HG03521 (cell line): Measurements from ENCODE around the gene PCDHB15.
"Not testable (repeated sequence)": the region's sequence is repeated elsewhere in the genome, so short reads cannot be mapped to it uniquely, and the experiment has no call there.

ENCODE experiments used
- ATAC-seq: cut with Tn5 transposase; IDR thresholded peaks from one replicate; pipeline ENCODE4 v1.9.1; 2021; ENCODE audit warnings: mild to moderate bottlenecking, moderate library complexity; ENCODE audit not compliant: unreplicated experiment

The PCDHB15 gene

GRCh38 chr5:141246971-141247370 lies 1.8 kb downstream of the PCDHB15 start:
- ATAC-seq: not testable (repeated sequence)

DNA sequence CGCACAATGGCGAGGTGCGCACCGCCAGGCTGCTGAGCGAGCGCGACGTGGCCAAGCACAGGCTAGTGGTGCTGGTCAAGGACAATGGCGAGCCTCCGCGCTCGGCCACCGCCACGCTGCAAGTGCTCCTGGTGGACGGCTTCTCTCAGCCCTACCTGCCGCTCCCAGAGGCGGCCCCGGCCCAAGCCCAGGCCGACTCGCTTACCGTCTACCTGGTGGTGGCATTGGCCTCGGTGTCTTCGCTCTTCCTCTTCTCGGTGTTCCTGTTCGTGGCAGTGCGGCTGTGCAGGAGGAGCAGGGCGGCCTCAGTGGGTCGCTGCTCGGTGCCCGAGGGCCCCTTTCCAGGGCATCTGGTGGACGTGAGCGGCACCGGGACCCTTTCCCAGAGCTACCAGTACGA lies 2.2 kb downstream of the PCDHB15 start:
- ATAC-seq: not testable (repeated sequence)

- ATAC-seq: no peak
Measured at GRCh38 chr5:141250576-141250975, 5.4 kb downstream of the PCDHB15 start.

GRCh38 chr5:141258464-141258863 lies 13.3 kb downstream of the PCDHB15 start:
- no peak for ATAC-seq

DNA sequence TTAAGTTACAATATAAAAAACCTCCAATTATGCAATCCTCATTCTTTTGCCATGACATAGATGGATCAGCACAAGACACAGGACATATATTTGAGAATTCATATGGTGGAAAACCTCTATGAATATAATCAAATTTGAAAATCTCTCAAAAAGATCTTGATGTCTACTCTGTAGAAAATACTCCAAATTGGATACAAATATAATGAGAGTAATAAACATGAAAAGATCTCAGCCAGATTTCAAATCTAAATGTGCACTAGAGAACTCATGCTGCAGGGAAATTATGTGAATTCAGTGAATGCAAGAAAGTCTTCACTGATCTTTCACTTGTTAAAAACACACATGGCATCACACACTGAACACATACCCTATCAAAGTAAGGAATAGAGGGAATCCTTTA lies 13.8 kb downstream of the PCDHB15 start:
- ATAC-seq: no peak

DNA sequence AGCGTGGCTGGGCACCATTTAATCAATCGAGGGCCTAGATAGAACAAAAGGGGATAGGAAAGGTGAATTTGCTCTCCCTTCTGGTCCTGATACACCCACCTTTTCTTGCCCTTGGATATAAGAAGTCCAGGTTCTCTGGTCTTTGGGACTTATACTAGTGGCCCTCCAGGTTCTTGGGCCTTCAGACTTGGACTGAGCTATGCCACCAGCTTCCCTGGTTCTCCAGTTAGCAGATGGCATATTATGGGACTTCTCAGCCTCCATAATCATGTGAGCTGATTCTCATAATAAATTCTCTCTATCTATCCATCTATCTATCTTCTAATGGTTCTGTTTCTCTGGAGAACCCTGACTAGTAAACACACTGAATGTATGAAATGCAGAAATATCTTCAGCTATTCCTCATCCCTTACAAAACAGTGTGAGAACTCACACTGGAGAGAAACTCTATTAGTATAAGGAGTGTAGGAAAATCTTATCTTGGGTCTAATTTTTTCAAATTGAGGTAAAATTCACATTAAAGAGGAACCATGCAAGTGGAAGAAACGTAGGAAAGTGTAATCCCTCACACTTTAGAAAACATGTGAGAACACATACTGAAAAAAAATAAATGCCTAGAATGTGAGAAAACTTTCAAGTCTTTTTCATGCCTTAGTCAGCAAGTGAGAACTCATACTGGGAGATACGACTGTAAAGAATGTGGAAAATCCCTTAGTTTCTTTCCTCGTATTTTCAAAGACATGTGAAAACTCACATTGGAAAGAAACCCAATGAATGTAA lies 15.5 kb downstream of the PCDHB15 start:
- ATAC-seq: no peak

GRCh38 chr5:141261238-141261546 lies 16.0 kb downstream of the PCDHB15 start:
- ATAC-seq: no peak

DNA sequence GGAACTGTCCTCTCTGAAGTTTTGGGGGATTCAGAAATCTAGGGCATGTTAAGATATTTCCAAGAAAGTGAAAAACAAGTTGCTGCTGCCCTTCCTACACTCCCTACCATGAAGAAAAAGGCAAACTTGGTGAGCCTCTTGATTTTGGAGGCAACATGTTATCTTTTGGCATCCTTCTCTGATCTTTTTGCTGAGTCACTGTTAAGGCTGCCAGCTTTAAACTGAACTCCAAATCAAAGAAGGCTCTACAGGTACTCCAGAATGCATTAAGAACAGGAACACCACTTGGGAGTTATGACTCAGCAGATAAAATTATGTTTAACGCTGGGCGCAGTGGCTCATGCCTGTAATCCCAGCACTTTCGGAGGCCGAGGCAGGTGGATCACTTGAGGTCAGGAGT lies 24.0 kb downstream of the PCDHB15 start:
- no peak for ATAC-seq

- ATAC-seq: no peak
Measured at GRCh38 chr5:141272906-141273305, 27.7 kb downstream of the PCDHB15 start.

DNA sequence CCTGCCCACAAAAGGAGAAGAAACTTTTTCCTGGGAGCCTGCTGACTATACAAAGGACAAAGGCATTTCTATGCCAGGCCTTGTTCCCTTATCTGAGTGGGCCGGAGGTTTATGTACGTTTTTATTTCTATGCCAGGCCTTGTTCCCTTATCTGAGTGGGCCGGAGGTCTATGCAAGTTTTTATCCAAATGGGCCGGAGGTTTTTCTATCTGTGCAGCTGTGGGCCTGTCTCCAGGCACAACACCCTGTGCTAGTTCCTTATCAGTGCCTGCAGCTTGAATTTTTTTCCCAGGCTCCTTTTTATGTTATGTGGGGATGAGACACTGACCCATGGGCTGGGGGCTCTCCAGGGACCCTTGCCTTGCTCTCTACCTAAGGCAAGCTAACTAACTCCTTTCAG lies 53.2 kb downstream of the PCDHB15 start:
- ATAC-seq: no peak
